PFSK-1 (cell line): ENCODE data around the gene ANKH.

Experiments used
- POLR2AphosphoS5 ChIP-seq: IDR thresholded peaks from 2 replicates; pipeline ENCODE4 v1.6.1; 2012; ENCODE audit warnings: low read depth, mild to moderate bottlenecking, control low read depth, low read length, moderate library complexity
- TF ChIP-seq, protein P1 (sequence below), 2 experiments: IDR thresholded peaks; 2 replicates each; pipeline versions ENCODE4 v1.6.1 to v1.8.0; 2011 to 2012; ENCODE audit warnings: low read depth in 2 of 2, low read length in 2 of 2, control low read depth in 1 of 2, inconsistent platforms in 1 of 2, mild to moderate bottlenecking in 1 of 2, moderate library complexity in 1 of 2; ENCODE audit not compliant: insufficient read depth in 1 of 2

- no peak for TF ChIP-seq POLR2AphosphoS5
- TF ChIP-seq, protein P1, sequence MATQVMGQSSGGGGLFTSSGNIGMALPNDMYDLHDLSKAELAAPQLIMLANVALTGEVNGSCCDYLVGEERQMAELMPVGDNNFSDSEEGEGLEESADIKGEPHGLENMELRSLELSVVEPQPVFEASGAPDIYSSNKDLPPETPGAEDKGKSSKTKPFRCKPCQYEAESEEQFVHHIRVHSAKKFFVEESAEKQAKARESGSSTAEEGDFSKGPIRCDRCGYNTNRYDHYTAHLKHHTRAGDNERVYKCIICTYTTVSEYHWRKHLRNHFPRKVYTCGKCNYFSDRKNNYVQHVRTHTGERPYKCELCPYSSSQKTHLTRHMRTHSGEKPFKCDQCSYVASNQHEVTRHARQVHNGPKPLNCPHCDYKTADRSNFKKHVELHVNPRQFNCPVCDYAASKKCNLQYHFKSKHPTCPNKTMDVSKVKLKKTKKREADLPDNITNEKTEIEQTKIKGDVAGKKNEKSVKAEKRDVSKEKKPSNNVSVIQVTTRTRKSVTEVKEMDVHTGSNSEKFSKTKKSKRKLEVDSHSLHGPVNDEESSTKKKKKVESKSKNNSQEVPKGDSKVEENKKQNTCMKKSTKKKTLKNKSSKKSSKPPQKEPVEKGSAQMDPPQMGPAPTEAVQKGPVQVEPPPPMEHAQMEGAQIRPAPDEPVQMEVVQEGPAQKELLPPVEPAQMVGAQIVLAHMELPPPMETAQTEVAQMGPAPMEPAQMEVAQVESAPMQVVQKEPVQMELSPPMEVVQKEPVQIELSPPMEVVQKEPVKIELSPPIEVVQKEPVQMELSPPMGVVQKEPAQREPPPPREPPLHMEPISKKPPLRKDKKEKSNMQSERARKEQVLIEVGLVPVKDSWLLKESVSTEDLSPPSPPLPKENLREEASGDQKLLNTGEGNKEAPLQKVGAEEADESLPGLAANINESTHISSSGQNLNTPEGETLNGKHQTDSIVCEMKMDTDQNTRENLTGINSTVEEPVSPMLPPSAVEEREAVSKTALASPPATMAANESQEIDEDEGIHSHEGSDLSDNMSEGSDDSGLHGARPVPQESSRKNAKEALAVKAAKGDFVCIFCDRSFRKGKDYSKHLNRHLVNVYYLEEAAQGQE (IDR thresholded peaks at IDR 0.05; ENCODE audit: insufficient read depth in 1 of 2, low read depth in 2 of 2, low read length in 2 of 2): no peak
Measured at GRCh38 chr5:14757850-14758249, 113.7 kb downstream of the ANKH start.
